Stimulated activated effector memory CD8-positive, alpha-beta T cell treated with anti-CD3 and anti-CD28 coated beads, Interleukin-12 subunit alpha, Interleukin-12 subunit beta, amount 100 ng/mL, for 72 hours (primary cell): Measurements from ENCODE around the gene CCDC30.

ENCODE experiments used
- ATAC-seq: fragments of 150-1000 bp; cut with Tn5 transposase; 2 replicates; pipeline ENCODE4 v1.10.0; 2021
- DNase-seq, 2 donors: peaks; one replicate each; pipeline ENCODE4 v3.0.0; 2021 to 2022; ENCODE audit warnings: low spot score in 2 of 2
- H3K27ac Mint-ChIP-seq: one replicate; pipeline ENCODE4 v1.8.0; 2022; ENCODE audit warnings: mild to moderate bottlenecking, mixed read lengths
- H3K36me3 Mint-ChIP-seq: one replicate; pipeline ENCODE4 v1.8.0; 2022; ENCODE audit warnings: mild to moderate bottlenecking, mixed read lengths
- H3K4me1 Mint-ChIP-seq: one replicate; pipeline ENCODE4 v1.8.0; 2022; ENCODE audit warnings: mixed read lengths
- H3K4me3 Mint-ChIP-seq: one replicate; pipeline ENCODE4 v1.8.0; 2022; ENCODE audit warnings: mild to moderate bottlenecking, mixed read lengths
- H3K9me3 Mint-ChIP-seq: one replicate; pipeline ENCODE4 v1.8.0; 2022; ENCODE audit warnings: mixed read lengths

The CCDC30 gene

DNA sequence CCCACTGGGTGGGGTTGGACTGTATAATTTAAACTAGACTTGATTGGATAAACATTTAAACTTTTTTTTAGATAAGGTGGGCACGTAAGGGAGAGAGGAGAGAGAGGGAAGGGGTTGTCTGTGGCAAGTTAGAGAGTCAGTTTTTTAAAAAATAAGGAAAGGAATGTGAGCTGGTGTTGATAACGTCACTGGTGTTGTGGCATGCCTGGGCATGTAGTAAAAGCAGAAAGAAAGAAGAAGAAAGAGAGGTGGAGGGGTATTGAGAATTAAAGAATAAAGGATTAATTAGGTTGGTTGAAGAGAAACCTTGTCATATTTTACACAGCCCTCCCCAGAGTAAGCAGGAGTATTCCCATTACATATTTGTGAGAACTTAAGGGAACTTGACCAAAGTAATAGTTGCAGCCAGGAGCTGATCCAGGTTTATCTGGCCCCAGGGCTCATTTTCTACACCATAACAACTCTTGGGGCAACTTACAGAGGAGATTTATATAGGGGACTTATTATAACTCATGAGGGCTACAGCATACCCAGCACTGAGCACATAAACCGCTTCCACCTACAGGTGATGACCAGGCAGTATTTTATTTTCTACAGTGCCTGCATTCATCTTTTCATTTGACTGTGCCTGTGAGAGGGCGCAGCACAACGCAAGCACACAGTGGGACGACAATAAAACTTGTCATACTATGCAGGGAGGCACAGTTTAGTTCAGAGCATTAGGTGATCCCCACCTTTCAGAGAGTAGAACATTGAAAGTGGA lies 70.2 kb downstream of the CCDC30 start:
- Mint-ChIP-seq H3K36me3 (peaks cover 6% of the 10 kb centered on the region), H3K27ac (no peak overlapping the region), H3K4me1 (peaks cover 13% of the 10 kb centered on the region), H3K9me3 (no peaks in the 10 kb centered on the region), H3K4me3 (no peak overlapping the region)
- ATAC-seq: no peak
- DNase-seq: no peak

DNA sequence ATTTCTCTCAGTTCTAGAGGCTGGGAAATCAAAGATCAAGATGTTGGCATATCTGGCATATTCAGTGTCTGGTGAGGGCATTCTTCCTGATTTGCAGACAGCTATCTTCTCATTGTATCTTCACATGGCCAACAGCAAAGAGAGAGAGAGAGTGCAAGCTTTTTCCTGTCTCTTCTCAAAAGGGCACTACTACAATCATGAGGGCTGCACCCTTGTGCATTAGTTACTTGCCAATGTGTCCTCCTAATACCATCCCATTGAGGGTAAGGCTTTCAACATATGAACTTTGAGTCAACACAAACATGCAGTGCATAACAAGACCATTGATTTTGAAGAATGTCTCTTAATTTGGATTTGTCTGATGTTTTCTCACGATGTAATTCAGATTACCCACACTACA lies 78.0 kb downstream of the CCDC30 start:
- no peaks in the 10 kb centered on the region for H3K9me3 Mint-ChIP-seq
- ATAC-seq (no peak), DNase-seq (no peak)
- H3K36me3 Mint-ChIP-seq: no peaks in the 10 kb centered on the region
- no peak overlapping the region for H3K27ac Mint-ChIP-seq
- H3K4me3 Mint-ChIP-seq: no peak overlapping the region
- no peaks in the 10 kb centered on the region for H3K4me1 Mint-ChIP-seq

DNA sequence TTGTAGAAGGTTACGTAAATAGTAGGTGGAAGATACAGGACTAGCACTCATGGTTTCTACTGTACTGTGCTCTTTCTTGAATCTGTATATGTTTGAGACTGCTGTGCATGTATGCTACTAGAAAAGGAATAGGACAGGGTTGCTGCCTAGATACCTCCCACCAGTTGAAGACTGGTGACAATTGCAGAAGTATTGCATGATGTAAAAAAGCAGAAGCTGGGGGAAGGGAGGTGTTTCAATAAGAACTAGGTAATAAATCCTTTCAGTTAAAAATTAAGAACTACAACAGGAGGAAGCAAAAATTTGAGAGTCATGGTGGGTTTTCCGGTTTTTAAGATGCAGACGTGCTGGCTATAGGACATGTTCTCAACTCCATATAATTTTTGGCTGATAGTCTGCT lies 88.1 kb downstream of the CCDC30 start:
- H3K36me3 Mint-ChIP-seq: no peaks in the 10 kb centered on the region
- DNase-seq (no peak), ATAC-seq (no peak)
- H3K27ac Mint-ChIP-seq: no peak overlapping the region
- no peaks in the 10 kb centered on the region for H3K4me1 Mint-ChIP-seq
- H3K4me3 Mint-ChIP-seq: no peak overlapping the region
- no peaks in the 10 kb centered on the region for H3K9me3 Mint-ChIP-seq

DNA sequence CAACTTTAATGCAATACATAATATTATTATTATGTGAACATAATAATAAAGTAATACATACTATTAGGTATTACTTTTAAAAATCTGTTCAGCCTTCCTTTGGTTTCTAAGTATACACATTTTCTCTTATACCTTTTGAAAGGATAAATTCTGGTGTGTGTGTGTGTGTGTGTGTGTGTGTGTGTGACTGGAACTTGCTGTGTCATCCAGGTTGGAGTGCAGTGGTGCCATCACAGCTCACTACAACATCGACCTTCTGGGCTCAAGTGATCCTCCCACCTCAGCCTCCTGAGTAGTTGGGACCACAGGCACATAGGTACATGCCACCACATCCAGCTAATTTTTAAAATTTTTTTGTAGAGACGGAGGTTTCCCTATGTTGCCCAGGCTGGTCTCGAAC lies 88.5 kb downstream of the CCDC30 start:
- no peak for DNase-seq
- H3K4me3 Mint-ChIP-seq: no peak overlapping the region
- H3K9me3 Mint-ChIP-seq: no peaks in the 10 kb centered on the region
- H3K4me1 Mint-ChIP-seq: no peaks in the 10 kb centered on the region
- ATAC-seq: no peak
- H3K27ac Mint-ChIP-seq: no peak overlapping the region
- no peaks in the 10 kb centered on the region for H3K36me3 Mint-ChIP-seq

- no peaks in the 10 kb centered on the region for H3K36me3 Mint-ChIP-seq
- H3K9me3 Mint-ChIP-seq: no peaks in the 10 kb centered on the region
- H3K4me3 Mint-ChIP-seq: no peak overlapping the region
- no peak overlapping the region for H3K27ac Mint-ChIP-seq
- no peaks in the 10 kb centered on the region for H3K4me1 Mint-ChIP-seq
- DNase-seq (no peak), ATAC-seq (no peak)
Measured at GRCh38 chr1:42552636-42553035, 89.5 kb downstream of the CCDC30 start.

GRCh38 chr1:42557230-42557851 lies 94.3 kb downstream of the CCDC30 start:
- H3K4me3 Mint-ChIP-seq: no peak overlapping the region
- no peak for ATAC-seq
- no peaks in the 10 kb centered on the region for H3K4me1 Mint-ChIP-seq
- H3K27ac Mint-ChIP-seq: no peak overlapping the region
- DNase-seq: no peak
- no peaks in the 10 kb centered on the region for H3K36me3 Mint-ChIP-seq
- no peaks in the 10 kb centered on the region for H3K9me3 Mint-ChIP-seq

DNA sequence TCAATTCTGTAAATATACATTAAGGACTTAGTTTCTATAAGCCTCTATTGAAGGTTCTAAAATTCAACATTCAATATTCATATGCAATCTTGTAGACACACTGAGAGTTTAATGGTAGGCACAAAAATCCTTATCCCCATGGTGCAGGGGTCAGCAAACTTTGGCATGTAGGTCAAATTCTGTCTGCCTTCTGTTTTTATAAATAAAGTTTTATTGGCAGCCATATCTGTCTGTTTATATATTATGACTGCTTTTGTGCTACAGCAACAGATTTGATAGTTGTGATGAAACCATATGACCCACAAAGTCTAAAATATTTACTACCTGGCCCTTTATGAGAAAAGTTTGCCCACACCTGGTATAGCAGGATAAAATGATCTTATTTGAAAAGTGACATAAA lies 104.0 kb downstream of the CCDC30 start:
- Mint-ChIP-seq H3K9me3 (no peaks in the 10 kb centered on the region), H3K4me3 (no peak overlapping the region), H3K4me1 (no peaks in the 10 kb centered on the region), H3K36me3 (no peaks in the 10 kb centered on the region), H3K27ac (no peak overlapping the region)
- ATAC-seq (no peak), DNase-seq (no peak)

DNA sequence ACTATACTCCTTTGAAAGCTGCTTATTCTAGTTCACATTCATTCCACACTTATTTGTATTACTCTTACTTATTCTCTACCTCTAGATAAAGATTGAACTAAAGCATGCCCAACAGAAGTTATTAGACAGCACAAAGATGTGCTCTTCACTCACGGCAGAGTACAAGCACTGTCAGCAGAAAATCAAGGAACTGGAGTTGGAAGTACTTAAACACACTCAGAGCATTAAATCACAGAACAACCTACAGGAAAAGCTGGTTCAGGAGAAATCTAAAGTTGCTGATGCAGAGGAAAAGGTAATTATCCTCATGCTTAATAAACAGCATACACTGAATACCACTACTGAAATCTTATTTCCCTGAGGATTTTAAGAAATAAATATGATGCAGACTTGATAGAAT lies 113.8 kb downstream of the CCDC30 start:
- DNase-seq (no peak), ATAC-seq (no peak)
- no peak overlapping the region for H3K4me3 Mint-ChIP-seq
- no peaks in the 10 kb centered on the region for H3K9me3 Mint-ChIP-seq
- H3K27ac Mint-ChIP-seq: no peak overlapping the region
- H3K4me1 Mint-ChIP-seq: no peaks in the 10 kb centered on the region
- H3K36me3 Mint-ChIP-seq: no peaks in the 10 kb centered on the region

GRCh38 chr1:42586016-42586415 lies 122.9 kb downstream of the CCDC30 start:
- DNase-seq (no peak), ATAC-seq (no peak)
- no peak overlapping the region for H3K27ac Mint-ChIP-seq
- H3K4me3 Mint-ChIP-seq: no peak overlapping the region
- H3K4me1 Mint-ChIP-seq: no peaks in the 10 kb centered on the region
- H3K9me3 Mint-ChIP-seq: peaks cover 3% of the 10 kb centered on the region
- no peaks in the 10 kb centered on the region for H3K36me3 Mint-ChIP-seq

DNA sequence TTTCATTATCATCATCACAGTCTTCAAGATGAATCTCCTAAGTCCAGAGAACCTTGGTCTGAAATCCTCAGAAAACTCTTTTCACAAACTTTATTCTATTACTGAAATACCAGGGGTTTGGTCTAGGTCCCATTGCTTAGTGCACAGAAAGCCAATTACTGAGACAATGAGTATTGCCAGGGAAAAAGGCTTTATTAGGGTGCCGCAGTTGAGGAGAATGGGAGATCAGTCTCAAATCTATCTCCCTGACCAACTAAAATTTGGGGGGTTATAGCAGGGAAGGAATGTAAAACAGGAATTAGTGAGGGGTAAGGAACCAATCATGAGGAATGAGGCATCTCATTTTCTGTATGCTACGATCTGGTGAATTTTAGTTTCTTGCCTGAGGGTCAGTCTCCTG lies 124.7 kb downstream of the CCDC30 start:
- no peak overlapping the region for H3K27ac Mint-ChIP-seq
- ATAC-seq (no peak), DNase-seq (no peak)
- no peak overlapping the region for H3K4me3 Mint-ChIP-seq
- H3K4me1 Mint-ChIP-seq: no peaks in the 10 kb centered on the region
- H3K36me3 Mint-ChIP-seq: no peaks in the 10 kb centered on the region
- H3K9me3 Mint-ChIP-seq: peaks cover 3% of the 10 kb centered on the region

- ATAC-seq (no peak), DNase-seq (no peak)
- no peaks in the 10 kb centered on the region for H3K36me3 Mint-ChIP-seq
- no peak overlapping the region for H3K4me3 Mint-ChIP-seq
- no peaks in the 10 kb centered on the region for H3K4me1 Mint-ChIP-seq
- no peak overlapping the region for H3K27ac Mint-ChIP-seq
- no peaks in the 10 kb centered on the region for H3K9me3 Mint-ChIP-seq
Measured at GRCh38 chr1:42592811-42593210, 129.7 kb downstream of the CCDC30 start.

DNA sequence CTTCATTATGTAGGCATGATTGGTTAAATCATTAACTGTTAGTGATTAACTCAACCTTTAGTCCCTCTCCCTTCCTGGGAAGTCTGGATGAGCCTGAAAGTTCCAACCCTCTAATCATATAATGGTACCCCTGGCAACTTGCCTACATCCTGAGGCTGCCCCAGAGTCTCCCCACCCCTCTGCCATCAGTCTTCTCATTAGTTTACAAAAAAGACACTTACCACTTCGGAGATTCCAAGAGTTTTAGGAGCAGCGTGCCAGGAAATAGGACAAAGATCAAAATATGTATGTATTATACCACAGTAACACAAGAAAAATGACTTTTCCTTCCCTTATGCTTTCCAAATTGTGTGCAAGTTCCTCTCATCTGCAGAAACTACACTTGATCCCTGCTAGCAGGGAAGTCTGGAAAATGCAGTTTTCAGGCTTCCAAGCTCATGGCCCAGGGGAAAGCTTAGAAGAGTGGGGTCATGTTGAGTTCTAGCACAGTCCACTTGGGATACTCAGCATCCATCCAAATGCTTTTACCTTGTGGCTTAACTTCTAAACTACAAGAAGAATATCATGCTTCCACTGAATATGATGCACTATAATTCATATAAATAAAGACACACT lies 130.5 kb downstream of the CCDC30 start:
- H3K36me3 Mint-ChIP-seq: no peaks in the 10 kb centered on the region
- DNase-seq (no peak), ATAC-seq (no peak)
- no peak overlapping the region for H3K27ac Mint-ChIP-seq
- H3K4me3 Mint-ChIP-seq: no peak overlapping the region
- H3K9me3 Mint-ChIP-seq: no peaks in the 10 kb centered on the region
- no peaks in the 10 kb centered on the region for H3K4me1 Mint-ChIP-seq

GRCh38 chr1:42601472-42601871 lies 138.4 kb downstream of the CCDC30 start:
- ATAC-seq: no peak
- Mint-ChIP-seq H3K36me3 (no peaks in the 10 kb centered on the region), H3K9me3 (peaks cover 3% of the 10 kb centered on the region), H3K4me1 (no peaks in the 10 kb centered on the region), H3K4me3 (no peak overlapping the region), H3K27ac (no peak overlapping the region)
- DNase-seq: no peak

- DNase-seq (no peak), ATAC-seq (no peak)
- no peaks in the 10 kb centered on the region for H3K4me1 Mint-ChIP-seq
- no peaks in the 10 kb centered on the region for H3K36me3 Mint-ChIP-seq
- H3K27ac Mint-ChIP-seq: no peak overlapping the region
- H3K4me3 Mint-ChIP-seq: no peak overlapping the region
- no peaks in the 10 kb centered on the region for H3K9me3 Mint-ChIP-seq
Measured at GRCh38 chr1:42613803-42614131, 150.7 kb downstream of the CCDC30 start.

- Mint-ChIP-seq H3K9me3 (no peaks in the 10 kb centered on the region), H3K4me3 (no peak overlapping the region), H3K36me3 (no peaks in the 10 kb centered on the region), H3K4me1 (no peaks in the 10 kb centered on the region), H3K27ac (no peak overlapping the region)
- DNase-seq (no peak), ATAC-seq (no peak)
Measured at GRCh38 chr1:42618866-42619265, 155.8 kb downstream of the CCDC30 start.

GRCh38 chr1:42620307-42620706 lies 157.2 kb downstream of the CCDC30 start:
- no peak for DNase-seq
- no peaks in the 10 kb centered on the region for H3K36me3 Mint-ChIP-seq
- H3K27ac Mint-ChIP-seq: no peak overlapping the region
- H3K4me3 Mint-ChIP-seq: no peak overlapping the region
- ATAC-seq: no peak
- no peaks in the 10 kb centered on the region for H3K4me1 Mint-ChIP-seq
- H3K9me3 Mint-ChIP-seq: no peaks in the 10 kb centered on the region
